ENCODE measurements around the gene SKA1. TPM values are rescaled to one million over a fixed set of nuclear protein-coding genes. Genes with fewer than 3 reads are reported as not detected.
"Not testable (repeated sequence)": the region's sequence is repeated elsewhere in the genome, so short reads cannot be mapped to it uniquely, and the experiment has no call there.

Gene SKA1
- total and polyA plus RNA-seq, 2 of the 13 experiments (the other 11 are each of a cell fraction or from before 2014, with no cell fraction given) = 5.3 to 21.3 TPM

DNA sequence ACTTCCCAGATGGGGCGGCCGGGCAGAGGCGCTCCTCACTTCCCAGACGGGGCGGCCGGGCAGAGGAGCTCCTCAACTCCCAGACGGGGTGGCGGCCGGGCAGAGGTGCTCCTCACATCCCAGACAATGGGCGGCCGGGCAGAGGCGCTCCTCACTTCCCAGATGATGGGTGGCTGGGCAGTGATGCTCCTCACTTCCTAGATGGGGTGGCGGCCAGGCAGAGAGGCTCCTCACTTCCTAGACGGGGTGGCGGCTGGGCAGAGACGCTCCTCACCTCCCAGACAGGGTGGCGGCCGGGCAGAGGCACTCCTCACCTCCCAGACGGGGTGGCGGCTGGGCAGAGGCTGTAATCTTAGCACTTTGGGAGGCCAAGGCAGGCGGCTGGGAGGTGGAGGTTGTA is 42.9 kb downstream of the SKA1 start:
- WGBS (ENCODE audit: low lambda C conversion rate) = 100% methylated on average over 1 of the region's 21 CpGs
- POLR2A ChIA-PET; H4K20me1 ChIP-seq (ENCODE audit: insufficient read depth, low read length); intact Hi-C loops (cut with micrococcal nuclease; ENCODE audit: unreplicated experiment); in situ Hi-C loops (cut with HindIII; ENCODE audit: extremely low pct_ligation_motif_present, low pct_unique_long_range_greater_than_20kb); H3K4me3 ChIP-seq (replicated peaks in 1 of 3; ENCODE audit: insufficient read depth in 1 of 3, low read depth in 2 of 3, low read length in 3 of 3); DNase-seq (ENCODE audit: low spot score); H3K9me3 ChIP-seq (ENCODE audit: low read length); CTCF ChIA-PET (ENCODE audit: low intra/inter-chr PET ratio, low total read pairs); H2AFZ ChIP-seq (ENCODE audit: low read length); ATAC-seq; H3K27ac ChIP-seq (ENCODE audit: extremely low read length, insufficient read depth, low read length); H3K4me1 ChIP-seq (ENCODE audit: insufficient read depth, low read length); H3K27me3 ChIP-seq (ENCODE audit: control insufficient read depth in 1 of 2, insufficient read depth in 2 of 2, low read length in 2 of 2); H3K4me2 ChIP-seq (ENCODE audit: low read depth, low read length); H3K79me2 ChIP-seq (ENCODE audit: insufficient read depth, low read length); FAIRE-seq; H3K36me3 ChIP-seq (replicated peaks in 1 of 2; ENCODE audit: control insufficient read depth in 1 of 2, insufficient read depth in 2 of 2, low read length in 2 of 2); H3K9ac ChIP-seq (ENCODE audit: insufficient read depth, low read depth, low read length); BruUV-seq (replicated peaks): not testable (repeated sequence)

DNA sequence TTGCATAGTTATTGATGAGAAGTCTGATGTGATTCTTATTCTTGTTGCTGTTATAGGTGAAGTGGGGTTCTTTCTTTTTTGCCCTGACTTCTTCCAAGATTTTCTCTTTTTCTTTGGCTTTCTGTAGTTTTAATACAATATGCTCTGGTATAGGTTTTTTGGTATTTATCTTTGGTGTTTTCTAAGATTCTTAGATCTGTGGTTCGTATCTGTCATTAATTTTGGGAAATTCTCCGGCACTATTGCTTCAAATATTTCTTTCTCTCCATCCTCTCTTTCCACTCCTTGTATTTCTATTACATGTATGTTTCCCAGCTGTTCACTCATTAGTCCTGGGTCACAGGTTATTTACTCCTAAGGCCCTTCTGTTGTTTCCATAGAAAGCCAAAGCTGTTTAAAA is 43.8 kb downstream of the SKA1 start:
- FAIRE-seq (no peak), ATAC-seq (no peak), DNase-seq (ENCODE audit: low spot score) (no peak)
- Histone ChIP-seq H3K79me2 (ENCODE audit: insufficient read depth, low read length) (no peaks in the 10 kb centered on the region), H3K9ac (ENCODE audit: insufficient read depth, low read depth, low read length) (no peak overlapping the region), H3K27me3 (ENCODE audit: control insufficient read depth in 1 of 2, insufficient read depth in 2 of 2, low read length in 2 of 2) (no peaks in the 10 kb centered on the region), H3K4me1 (ENCODE audit: insufficient read depth, low read length) (no peaks in the 10 kb centered on the region), H4K20me1 (ENCODE audit: insufficient read depth, low read length) (no peaks in the 10 kb centered on the region), H2AFZ (ENCODE audit: low read length) (no peak overlapping the region), H3K9me3 (ENCODE audit: low read length) (peaks cover 6% of the 10 kb centered on the region; the same call in 1 of the 2 replicates), H3K27ac (ENCODE audit: extremely low read length, insufficient read depth, low read length) (no peak overlapping the region), H3K36me3 (replicated peaks in 1 of 2; ENCODE audit: control insufficient read depth in 1 of 2, insufficient read depth in 2 of 2, low read length in 2 of 2) (no peaks in the 10 kb centered on the region), H3K4me2 (ENCODE audit: low read depth, low read length) (no peak overlapping the region), H3K4me3 (replicated peaks in 1 of 3; ENCODE audit: insufficient read depth in 1 of 3, low read depth in 2 of 3, low read length in 3 of 3) (no peak overlapping the region)
- no peak for TF ChIP-seq ZNF326 (CRISPR knock-in tag; IDR thresholded peaks at IDR 0.05; ENCODE audit: borderline replicate concordance)
- 61% methylated on average over 2 of the region's 2 CpGs for WGBS (ENCODE audit: low lambda C conversion rate)
- CTCF ChIA-PET (ENCODE audit: low intra/inter-chr PET ratio, low total read pairs) = no interaction called here
- intact Hi-C loops (cut with micrococcal nuclease; ENCODE audit: unreplicated experiment) = no loop called here
- BruUV-seq (replicated peaks) = no TSS peak
- POLR2A ChIA-PET = no interaction called here
- in situ Hi-C loops (cut with HindIII; ENCODE audit: extremely low pct_ligation_motif_present, low pct_unique_long_range_greater_than_20kb) = no loop called here
